GM23338 (cell line): ENCODE data around the gene SIL1. TPM values are rescaled to one million over a fixed set of nuclear protein-coding genes. Genes with fewer than 3 reads are reported as not detected.
A peak's percentile ranks its signal among the peaks of the same experiment; 100 is the strongest.

ENCODE experiments used
- ATAC-seq: fragments of 200-7000 bp; cut with Tn5 transposase; 3 replicates; pipeline ENCODE4 v1.9.1; 2020
- DNase-seq: peaks from one replicate; pipeline ENCODE4 v3.0.0-alpha.2; 2015; ENCODE audit warnings: low spot score
- H2AFZ ChIP-seq: fragments of 200-600 bp; sonication (generic); 2 replicates; pipeline ENCODE4 v1.8.0; 2016; ENCODE audit warnings: antibody characterized with exemption, mild to moderate bottlenecking, moderate library complexity
- H3F3A ChIP-seq: fragments of 200-600 bp; sonication (generic); replicated peaks from 2 replicates; pipeline ENCODE4 v1.8.0; 2017; ENCODE audit warnings: antibody characterized with exemption, mixed run types, low read depth
- H3K27ac ChIP-seq: fragments of 200-600 bp; sonication (generic); 2 replicates; pipeline ENCODE4 v1.6.1; 2016; ENCODE audit warnings: low read depth
- H3K27me3 ChIP-seq: fragments of 200-600 bp; sonication (generic); 2 replicates; pipeline ENCODE4 v1.8.0; 2016; ENCODE audit warnings: mild to moderate bottlenecking, mixed run types, moderate library complexity; ENCODE audit not compliant: insufficient read depth
- H3K36me3 ChIP-seq: fragments of 200-600 bp; sonication (generic); 2 replicates; pipeline ENCODE4 v1.8.0; 2016; ENCODE audit warnings: mild to moderate bottlenecking; ENCODE audit not compliant: insufficient read depth
- H3K4me1 ChIP-seq: fragments of 200-600 bp; sonication (generic); 2 replicates; pipeline ENCODE4 v1.8.0; 2016; ENCODE audit warnings: mild to moderate bottlenecking, moderate library complexity; ENCODE audit not compliant: insufficient read depth
- H3K4me2 ChIP-seq: fragments of 200-600 bp; sonication (generic); 2 replicates; pipeline ENCODE4 v1.7.1; 2017; ENCODE audit warnings: mixed run types
- H3K4me3 ChIP-seq: fragments of 200-600 bp; sonication (generic); 2 replicates; pipeline ENCODE4 v1.6.1; 2016; ENCODE audit warnings: mixed run types
- H3K79me2 ChIP-seq: fragments of 200-600 bp; sonication (generic); replicated peaks from 2 replicates; pipeline ENCODE4 v1.8.0; 2017; ENCODE audit warnings: mild to moderate bottlenecking; ENCODE audit not compliant: insufficient read depth
- H3K9me2 ChIP-seq: fragments of 200-600 bp; sonication (generic); 2 replicates; pipeline ENCODE4 v1.8.0; 2017; ENCODE audit not compliant: insufficient read depth
- H4K20me1 ChIP-seq: fragments of 200-600 bp; sonication (generic); replicated peaks from 2 replicates; pipeline ENCODE4 v1.8.0; 2017; ENCODE audit warnings: mild to moderate bottlenecking; ENCODE audit not compliant: insufficient read depth
- H3K27ac Mint-ChIP-seq: 2 replicates; pipeline ENCODE4 v1.8.0; 2020; ENCODE audit warnings: inconsistent platforms, mild to moderate bottlenecking, moderate library complexity, mixed read lengths
- H3K27me3 Mint-ChIP-seq: 3 replicates; pipeline ENCODE4 v1.8.0; 2022; ENCODE audit warnings: low read depth, mild to moderate bottlenecking, moderate library complexity, mixed read lengths, inconsistent platforms; ENCODE audit not compliant: insufficient read depth, poor library complexity
- H3K36me3 Mint-ChIP-seq: 3 replicates; pipeline ENCODE4 v1.8.0; 2021; ENCODE audit warnings: low read depth, mild to moderate bottlenecking, inconsistent platforms, moderate library complexity, mixed read lengths
- H3K4me1 Mint-ChIP-seq: 3 replicates; pipeline ENCODE4 v1.8.0; 2020; ENCODE audit warnings: mild to moderate bottlenecking, inconsistent platforms, mixed read lengths
- H3K4me3 Mint-ChIP-seq: 3 replicates; pipeline ENCODE4 v1.8.0; 2021; ENCODE audit warnings: moderate library complexity, mild to moderate bottlenecking, inconsistent platforms, mixed read lengths
- H3K9me3 Mint-ChIP-seq: 3 replicates; pipeline ENCODE4 v1.8.0; 2020; ENCODE audit warnings: moderate library complexity, mild to moderate bottlenecking, inconsistent platforms, mixed read lengths
- EZH2 ChIP-seq: fragments of 200-600 bp; sonication (generic); IDR thresholded peaks from one replicate; pipeline ENCODE4 v1.8.0; 2017; ENCODE audit warnings: antibody characterized with exemption, mild to moderate bottlenecking, low read depth; ENCODE audit not compliant: unreplicated experiment
- EZH2phosphoT487 ChIP-seq: fragments of 200-600 bp; sonication (generic); IDR thresholded peaks from one replicate; pipeline ENCODE4 v1.8.1; 2018; ENCODE audit warnings: antibody characterized with exemption; ENCODE audit not compliant: unreplicated experiment
- JUNB ChIP-seq: IDR thresholded peaks from one replicate; pipeline ENCODE4 v1.6.1; 2016; ENCODE audit warnings: antibody characterized with exemption; ENCODE audit not compliant: unreplicated experiment
- NANOG ChIP-seq: IDR thresholded peaks from 2 replicates; pipeline ENCODE4 v1.6.1; 2016; ENCODE audit warnings: antibody characterized with exemption, borderline replicate concordance
- polyA plus RNA-seq: library from polyadenylated mRNA; unstranded; fragments of >200 nt; fragmentation: Nextera tagmentation; extraction: Ambion mirVana; gene quantifications from 2 replicates; pipeline ENCODE4 v1.2.1, GENCODE V29; 2016
- total RNA-seq: library from RNA; depleted of rRNA; stranded (reverse); fragments of >200 nt; shearing (Covaris generic); gene quantifications from 2 replicates; pipeline ENCODE4 v1.2.3, GENCODE V29; 2014
- TF ChIP-seq, protein P1 (sequence below): IDR thresholded peaks from one replicate; pipeline ENCODE4 v1.6.1; 2018; ENCODE audit warnings: antibody characterized with exemption; ENCODE audit not compliant: unreplicated experiment
- TF ChIP-seq, protein P2 (sequence below): fragments of 250-450 bp; sonication (Bioruptor Pico); IDR thresholded peaks from 2 replicates; pipeline ENCODE4 v1.5.0; 2020; ENCODE audit warnings: mild to moderate bottlenecking, moderate library complexity
- TF ChIP-seq, protein P3 (sequence below), 2 experiments: fragments of 200-600 bp in 1 of 2; sonication (generic) in 1 of 2; conservative IDR thresholded peaks; 2 replicates each; pipeline versions ENCODE4 v1.5.1 to v1.6.1; 2016 to 2017; ENCODE audit warnings: antibody characterized with exemption in 2 of 2, low read depth in 2 of 2, mild to moderate bottlenecking in 2 of 2, moderate library complexity in 1 of 2

SIL1 gene
- total and polyA plus RNA-seq, 2 experiments from 2014 or later: 5.5 to 5.9 TPM

DNA sequence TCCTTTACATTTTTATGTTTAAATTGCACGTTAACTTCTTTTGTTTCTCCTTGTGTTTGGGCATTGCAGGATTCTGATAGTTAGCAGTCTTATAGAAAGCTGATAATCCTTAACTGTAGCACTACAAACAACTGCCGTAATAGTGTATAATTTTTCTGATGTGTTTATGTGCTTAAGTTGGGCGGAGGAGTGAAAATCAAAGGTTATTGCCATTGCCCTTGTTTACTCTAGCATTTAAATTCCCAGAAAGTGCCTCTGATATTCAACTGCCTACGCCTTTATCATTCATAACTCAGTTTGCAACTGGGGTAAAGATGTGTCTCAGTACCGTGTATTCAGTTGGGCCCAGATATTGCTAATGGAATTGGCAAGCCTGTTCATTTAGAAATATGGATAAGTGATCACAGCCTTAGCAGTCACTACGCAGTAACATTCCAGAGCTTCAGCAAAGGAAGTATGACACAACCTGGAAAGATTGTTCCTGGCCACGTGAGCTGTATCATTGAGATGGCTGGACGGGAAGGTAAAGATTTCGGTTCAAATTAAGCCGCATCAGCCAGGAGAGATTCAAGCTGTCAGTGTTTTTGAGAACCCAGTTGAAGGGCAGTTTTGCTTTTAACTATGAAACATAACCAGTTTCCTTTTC, 294.9 kb downstream of the SIL1 start:
- no peak overlapping the region for H2AFZ ChIP-seq
- Mint-ChIP-seq H3K27me3 (peaks cover 7% of the 10 kb centered on the region), H3K9me3 (no peaks in the 10 kb centered on the region), H3K4me3 (no peak overlapping the region), H3K4me1 (peaks cover 4% of the 10 kb centered on the region; the same call in 2 of the 3 replicates), H3K36me3 (peaks cover 49% of the 10 kb centered on the region), H3K27ac (peak overlapping the region; percentile 40; the same call in 1 of the 2 replicates)
- H3K4me3 ChIP-seq: no peak overlapping the region
- DNase-seq (no peak), ATAC-seq (no peak)
- peaks cover 15% of the 10 kb centered on the region for H3K36me3 ChIP-seq
- H3K27me3 ChIP-seq: no peaks in the 10 kb centered on the region
- no peaks in the 10 kb centered on the region for H3K9me2 ChIP-seq
- no peaks in the 10 kb centered on the region; the same call in 1 of the 2 replicates for H3K79me2 ChIP-seq
- H3K27ac ChIP-seq: no peak overlapping the region
- H4K20me1 ChIP-seq: peaks cover 4% of the 10 kb centered on the region; the same call in 1 of the 2 replicates
- no peaks in the 10 kb centered on the region for H3F3A ChIP-seq
- H3K4me2 ChIP-seq: no peak overlapping the region
- TF ChIP-seq, protein P1, sequence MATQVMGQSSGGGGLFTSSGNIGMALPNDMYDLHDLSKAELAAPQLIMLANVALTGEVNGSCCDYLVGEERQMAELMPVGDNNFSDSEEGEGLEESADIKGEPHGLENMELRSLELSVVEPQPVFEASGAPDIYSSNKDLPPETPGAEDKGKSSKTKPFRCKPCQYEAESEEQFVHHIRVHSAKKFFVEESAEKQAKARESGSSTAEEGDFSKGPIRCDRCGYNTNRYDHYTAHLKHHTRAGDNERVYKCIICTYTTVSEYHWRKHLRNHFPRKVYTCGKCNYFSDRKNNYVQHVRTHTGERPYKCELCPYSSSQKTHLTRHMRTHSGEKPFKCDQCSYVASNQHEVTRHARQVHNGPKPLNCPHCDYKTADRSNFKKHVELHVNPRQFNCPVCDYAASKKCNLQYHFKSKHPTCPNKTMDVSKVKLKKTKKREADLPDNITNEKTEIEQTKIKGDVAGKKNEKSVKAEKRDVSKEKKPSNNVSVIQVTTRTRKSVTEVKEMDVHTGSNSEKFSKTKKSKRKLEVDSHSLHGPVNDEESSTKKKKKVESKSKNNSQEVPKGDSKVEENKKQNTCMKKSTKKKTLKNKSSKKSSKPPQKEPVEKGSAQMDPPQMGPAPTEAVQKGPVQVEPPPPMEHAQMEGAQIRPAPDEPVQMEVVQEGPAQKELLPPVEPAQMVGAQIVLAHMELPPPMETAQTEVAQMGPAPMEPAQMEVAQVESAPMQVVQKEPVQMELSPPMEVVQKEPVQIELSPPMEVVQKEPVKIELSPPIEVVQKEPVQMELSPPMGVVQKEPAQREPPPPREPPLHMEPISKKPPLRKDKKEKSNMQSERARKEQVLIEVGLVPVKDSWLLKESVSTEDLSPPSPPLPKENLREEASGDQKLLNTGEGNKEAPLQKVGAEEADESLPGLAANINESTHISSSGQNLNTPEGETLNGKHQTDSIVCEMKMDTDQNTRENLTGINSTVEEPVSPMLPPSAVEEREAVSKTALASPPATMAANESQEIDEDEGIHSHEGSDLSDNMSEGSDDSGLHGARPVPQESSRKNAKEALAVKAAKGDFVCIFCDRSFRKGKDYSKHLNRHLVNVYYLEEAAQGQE: no peak
- no peak for TF ChIP-seq EZH2
- peaks cover 6% of the 10 kb centered on the region; the same call in 1 of the 2 replicates for H3K4me1 ChIP-seq

DNA sequence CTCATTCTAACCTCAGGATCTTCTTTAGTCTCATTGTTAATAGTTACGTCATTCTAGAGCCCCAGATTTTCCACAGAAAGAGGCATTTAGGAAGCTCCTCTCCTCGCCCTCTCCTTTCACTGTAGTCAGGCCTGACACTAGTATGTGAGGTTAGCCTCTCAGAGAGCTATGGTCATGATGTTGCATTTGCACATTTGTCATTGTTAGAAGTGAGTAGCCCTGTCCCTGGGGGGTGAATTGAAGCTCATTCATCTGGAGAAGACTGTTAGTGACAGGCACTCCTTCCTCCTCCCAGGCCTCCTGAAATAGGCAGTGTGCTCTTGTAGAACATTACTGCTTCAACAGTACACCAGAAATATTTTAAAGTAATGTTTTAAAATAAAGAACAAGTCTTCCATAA, 296.5 kb downstream of the SIL1 start:
- Histone ChIP-seq H3K4me1 (peaks cover 6% of the 10 kb centered on the region; the same call in 1 of the 2 replicates), H3K27ac (no peak overlapping the region), H3K9me2 (no peaks in the 10 kb centered on the region), H3K4me3 (no peak overlapping the region), H4K20me1 (peaks cover 4% of the 10 kb centered on the region; the same call in 1 of the 2 replicates), H3K79me2 (peaks cover 2% of the 10 kb centered on the region; the same call in 1 of the 2 replicates), H2AFZ (no peak overlapping the region), H3K27me3 (no peaks in the 10 kb centered on the region), H3K36me3 (peaks cover 15% of the 10 kb centered on the region), H3F3A (no peaks in the 10 kb centered on the region), H3K4me2 (no peak overlapping the region)
- Mint-ChIP-seq H3K4me1 (peaks cover 4% of the 10 kb centered on the region; the same call in 2 of the 3 replicates), H3K27ac (0 out of 2 replicates have a peak overlapping the region, but pooled peaks have one; percentile 1), H3K27me3 (peaks cover 4% of the 10 kb centered on the region), H3K36me3 (peaks cover 46% of the 10 kb centered on the region), H3K4me3 (no peak overlapping the region), H3K9me3 (no peaks in the 10 kb centered on the region)
- ATAC-seq (peak; percentile 64), DNase-seq (no peak)
- TF ChIP-seq EZH2phosphoT487: no peak
- TF ChIP-seq JUNB: no peak
- TF ChIP-seq, protein P2, sequence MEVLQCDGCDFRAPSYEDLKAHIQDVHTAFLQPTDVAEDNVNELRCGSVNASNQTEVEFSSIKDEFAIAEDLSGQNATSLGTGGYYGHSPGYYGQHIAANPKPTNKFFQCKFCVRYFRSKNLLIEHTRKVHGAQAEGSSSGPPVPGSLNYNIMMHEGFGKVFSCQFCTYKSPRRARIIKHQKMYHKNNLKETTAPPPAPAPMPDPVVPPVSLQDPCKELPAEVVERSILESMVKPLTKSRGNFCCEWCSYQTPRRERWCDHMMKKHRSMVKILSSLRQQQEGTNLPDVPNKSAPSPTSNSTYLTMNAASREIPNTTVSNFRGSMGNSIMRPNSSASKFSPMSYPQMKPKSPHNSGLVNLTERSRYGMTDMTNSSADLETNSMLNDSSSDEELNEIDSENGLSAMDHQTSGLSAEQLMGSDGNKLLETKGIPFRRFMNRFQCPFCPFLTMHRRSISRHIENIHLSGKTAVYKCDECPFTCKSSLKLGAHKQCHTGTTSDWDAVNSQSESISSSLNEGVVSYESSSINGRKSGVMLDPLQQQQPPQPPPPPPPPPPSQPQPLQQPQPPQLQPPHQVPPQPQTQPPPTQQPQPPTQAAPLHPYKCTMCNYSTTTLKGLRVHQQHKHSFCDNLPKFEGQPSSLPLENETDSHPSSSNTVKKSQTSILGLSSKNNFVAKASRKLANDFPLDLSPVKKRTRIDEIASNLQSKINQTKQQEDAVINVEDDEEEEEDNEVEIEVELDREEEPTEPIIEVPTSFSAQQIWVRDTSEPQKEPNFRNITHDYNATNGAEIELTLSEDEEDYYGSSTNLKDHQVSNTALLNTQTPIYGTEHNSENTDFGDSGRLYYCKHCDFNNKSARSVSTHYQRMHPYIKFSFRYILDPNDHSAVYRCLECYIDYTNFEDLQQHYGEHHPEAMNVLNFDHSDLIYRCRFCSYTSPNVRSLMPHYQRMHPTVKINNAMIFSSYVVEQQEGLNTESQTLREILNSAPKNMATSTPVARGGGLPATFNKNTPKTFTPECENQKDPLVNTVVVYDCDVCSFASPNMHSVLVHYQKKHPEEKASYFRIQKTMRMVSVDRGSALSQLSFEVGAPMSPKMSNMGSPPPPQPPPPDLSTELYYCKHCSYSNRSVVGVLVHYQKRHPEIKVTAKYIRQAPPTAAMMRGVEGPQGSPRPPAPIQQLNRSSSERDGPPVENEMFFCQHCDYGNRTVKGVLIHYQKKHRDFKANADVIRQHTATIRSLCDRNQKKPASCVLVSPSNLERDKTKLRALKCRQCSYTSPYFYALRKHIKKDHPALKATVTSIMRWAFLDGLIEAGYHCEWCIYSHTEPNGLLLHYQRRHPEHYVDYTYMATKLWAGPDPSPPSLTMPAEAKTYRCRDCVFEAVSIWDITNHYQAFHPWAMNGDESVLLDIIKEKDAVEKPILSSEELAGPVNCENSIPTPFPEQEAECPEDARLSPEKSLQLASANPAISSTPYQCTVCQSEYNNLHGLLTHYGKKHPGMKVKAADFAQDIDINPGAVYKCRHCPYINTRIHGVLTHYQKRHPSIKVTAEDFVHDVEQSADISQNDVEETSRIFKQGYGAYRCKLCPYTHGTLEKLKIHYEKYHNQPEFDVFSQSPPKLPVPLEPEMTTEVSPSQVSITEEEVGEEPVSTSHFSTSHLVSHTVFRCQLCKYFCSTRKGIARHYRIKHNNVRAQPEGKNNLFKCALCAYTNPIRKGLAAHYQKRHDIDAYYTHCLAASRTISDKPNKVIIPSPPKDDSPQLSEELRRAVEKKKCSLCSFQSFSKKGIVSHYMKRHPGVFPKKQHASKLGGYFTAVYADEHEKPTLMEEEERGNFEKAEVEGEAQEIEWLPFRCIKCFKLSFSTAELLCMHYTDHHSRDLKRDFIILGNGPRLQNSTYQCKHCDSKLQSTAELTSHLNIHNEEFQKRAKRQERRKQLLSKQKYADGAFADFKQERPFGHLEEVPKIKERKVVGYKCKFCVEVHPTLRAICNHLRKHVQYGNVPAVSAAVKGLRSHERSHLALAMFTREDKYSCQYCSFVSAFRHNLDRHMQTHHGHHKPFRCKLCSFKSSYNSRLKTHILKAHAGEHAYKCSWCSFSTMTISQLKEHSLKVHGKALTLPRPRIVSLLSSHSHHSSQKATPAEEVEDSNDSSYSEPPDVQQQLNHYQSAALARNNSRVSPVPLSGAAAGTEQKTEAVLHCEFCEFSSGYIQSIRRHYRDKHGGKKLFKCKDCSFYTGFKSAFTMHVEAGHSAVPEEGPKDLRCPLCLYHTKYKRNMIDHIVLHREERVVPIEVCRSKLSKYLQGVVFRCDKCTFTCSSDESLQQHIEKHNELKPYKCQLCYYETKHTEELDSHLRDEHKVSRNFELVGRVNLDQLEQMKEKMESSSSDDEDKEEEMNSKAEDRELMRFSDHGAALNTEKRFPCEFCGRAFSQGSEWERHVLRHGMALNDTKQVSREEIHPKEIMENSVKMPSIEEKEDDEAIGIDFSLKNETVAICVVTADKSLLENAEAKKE (CRISPR knock-in tag): no peak
- TF ChIP-seq, protein P3, sequence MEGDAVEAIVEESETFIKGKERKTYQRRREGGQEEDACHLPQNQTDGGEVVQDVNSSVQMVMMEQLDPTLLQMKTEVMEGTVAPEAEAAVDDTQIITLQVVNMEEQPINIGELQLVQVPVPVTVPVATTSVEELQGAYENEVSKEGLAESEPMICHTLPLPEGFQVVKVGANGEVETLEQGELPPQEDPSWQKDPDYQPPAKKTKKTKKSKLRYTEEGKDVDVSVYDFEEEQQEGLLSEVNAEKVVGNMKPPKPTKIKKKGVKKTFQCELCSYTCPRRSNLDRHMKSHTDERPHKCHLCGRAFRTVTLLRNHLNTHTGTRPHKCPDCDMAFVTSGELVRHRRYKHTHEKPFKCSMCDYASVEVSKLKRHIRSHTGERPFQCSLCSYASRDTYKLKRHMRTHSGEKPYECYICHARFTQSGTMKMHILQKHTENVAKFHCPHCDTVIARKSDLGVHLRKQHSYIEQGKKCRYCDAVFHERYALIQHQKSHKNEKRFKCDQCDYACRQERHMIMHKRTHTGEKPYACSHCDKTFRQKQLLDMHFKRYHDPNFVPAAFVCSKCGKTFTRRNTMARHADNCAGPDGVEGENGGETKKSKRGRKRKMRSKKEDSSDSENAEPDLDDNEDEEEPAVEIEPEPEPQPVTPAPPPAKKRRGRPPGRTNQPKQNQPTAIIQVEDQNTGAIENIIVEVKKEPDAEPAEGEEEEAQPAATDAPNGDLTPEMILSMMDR (conservative IDR thresholded peaks at IDR 0.05; ENCODE audit: low read depth in 2 of 2): no peak
- TF ChIP-seq NANOG: no peak
